Fibroblast of skin of right biceps (primary cell): ENCODE data around the gene STON1.

Experiments used
- DNase-seq: peaks from one replicate; pipeline ENCODE4 v3.0.0-alpha.2; 2013

STON1 gene

GRCh38 chr2:48626047-48626446, 96.1 kb downstream of the STON1 start:
- DNase-seq, result no peak

- DNase-seq, result no peak
Observed at GRCh38 chr2:48633143-48633542, 103.2 kb downstream of the STON1 start.

- DNase-seq, result no peak
Observed at GRCh38 chr2:48635786-48636185, 105.8 kb downstream of the STON1 start.

- no peak for DNase-seq
Observed at GRCh38 chr2:48638261-48638660, 108.3 kb downstream of the STON1 start.
